Renal cortical epithelial cell (primary cell): ENCODE measurements around the gene FANK1. TPM values are rescaled to one million over a fixed set of nuclear protein-coding genes. Genes with fewer than 3 reads are reported as not detected.

Experiments
- total RNA-seq: library from RNA; depleted of rRNA; stranded (reverse); fragments of >200 nt; gene quantifications from 2 replicates; pipeline ENCODE4 v1.2.3, GENCODE V29; 2014

Gene FANK1
- total RNA-seq, 1 donor from 2014 or later = 26.4 TPM

Other genes with a start within 250 kb of the FANK1 start
- not detected in 2 replicates for gene TEX36, start 213.4 kb upstream of the FANK1 start, total RNA-seq
- gene EDRF1, start 176.9 kb upstream of the FANK1 start, total RNA-seq = 17.0 and 23.2 TPM in 2 replicates
- gene MMP21, start 120.7 kb upstream of the FANK1 start, total RNA-seq = 0.05 TPM in 1 of 2 replicates, not detected in the other
- 45.3 and 68.8 TPM in 2 replicates for gene UROS, start 73.3 kb upstream of the FANK1 start, total RNA-seq
- 46.4 and 71.1 TPM in 2 replicates for gene BCCIP, start 73.0 kb upstream of the FANK1 start, total RNA-seq
- 66.1 and 68.1 TPM in 2 replicates for gene DHX32, start 15.3 kb upstream of the FANK1 start, total RNA-seq